Stimulated activated CD4-positive, alpha-beta T cell treated with anti-CD3 and anti-CD28 coated beads, TNF-alpha, amount 100 ng/mL, for 24 hours (primary cell): Measurements from ENCODE around the gene GGA2.
"Not testable (repeated sequence)": the region's sequence is repeated elsewhere in the genome, so short reads cannot be mapped to it uniquely, and the experiment has no call there.

Source experiments
- DNase-seq, 3 experiments: peaks; one replicate each; pipeline ENCODE4 v3.0.0-alpha.2; 2020; ENCODE audit warnings: low read depth in 3 of 3

GGA2 gene

GRCh38 chr16:23478566-23478965, 31.7 kb downstream of the GGA2 start:
- DNase-seq, result no peak

- DNase-seq, result no peak
Measured at GRCh38 chr16:23476289-23476688, 34.0 kb downstream of the GGA2 start.

GRCh38 chr16:23469814-23470213, 40.5 kb downstream of the GGA2 start:
- DNase-seq, result no peak

- no peak for DNase-seq
Measured at GRCh38 chr16:23466162-23466885, 44.0 kb downstream of the GGA2 start.

- no peak for DNase-seq
Measured at GRCh38 chr16:23465179-23465578, 45.1 kb downstream of the GGA2 start.

- no peak for DNase-seq
Measured at GRCh38 chr16:23464196-23464595, 46.1 kb downstream of the GGA2 start.

DNA sequence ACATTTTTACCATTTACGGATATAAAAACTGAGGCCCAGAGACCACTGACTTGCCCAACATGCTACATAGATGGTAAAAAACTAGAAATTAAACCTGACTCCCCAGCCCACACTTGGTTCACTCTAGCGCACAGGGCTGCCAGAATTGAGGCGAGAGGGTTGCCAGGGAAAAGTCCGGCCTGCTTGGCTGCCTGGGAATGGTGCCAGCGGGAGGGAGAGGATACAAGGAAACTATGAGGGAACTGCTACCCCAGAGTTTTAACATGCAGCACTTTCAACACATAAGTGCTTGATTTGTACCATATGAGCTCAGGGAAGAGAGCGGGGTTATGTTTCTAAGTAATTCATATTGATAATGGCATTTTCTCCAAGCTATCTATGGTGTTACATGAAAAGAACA, 47.3 kb downstream of the GGA2 start:
- DNase-seq, result not testable (repeated sequence)

DNA sequence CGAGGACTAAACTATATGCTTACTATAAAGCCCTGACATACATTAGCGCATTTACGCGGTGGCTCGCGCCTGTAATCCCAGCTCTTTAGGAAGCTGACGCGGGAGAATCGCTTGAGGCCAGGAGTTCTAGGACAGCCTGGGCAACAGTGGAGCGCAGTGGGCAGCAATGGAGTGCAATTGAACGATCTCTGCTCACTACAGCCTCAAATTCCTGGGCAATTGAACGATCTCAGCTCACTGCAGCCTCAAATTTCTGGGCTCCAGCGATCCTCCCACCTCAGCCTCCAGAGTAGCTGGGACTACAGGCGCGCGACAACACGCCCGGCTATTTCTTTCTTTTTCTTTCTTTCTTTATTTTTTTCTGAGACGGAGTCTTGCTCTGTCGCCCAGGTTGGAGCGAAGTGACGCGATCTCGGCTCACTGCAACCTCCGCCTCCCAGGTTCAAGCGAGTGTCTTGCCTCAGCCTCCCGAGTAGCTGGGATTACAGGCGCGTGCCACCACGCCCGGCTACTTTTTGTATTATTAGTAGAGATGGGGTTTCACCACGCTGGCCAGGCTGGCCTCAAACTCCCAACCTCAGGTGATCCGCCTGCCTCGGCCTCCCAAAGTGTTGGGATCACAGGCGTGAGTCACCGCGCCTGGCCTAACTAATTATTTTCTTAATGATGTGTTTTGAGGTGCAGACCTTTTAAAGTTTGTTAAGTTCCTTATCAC, 56.8 kb downstream of the GGA2 start:
- no peak for DNase-seq

GRCh38 chr16:23452572-23453337, 57.5 kb downstream of the GGA2 start, which contains the start of gene COG7:
COG7 (minus strand) TSS chr16:23453189; CDS start chr16:23452994, 195 bp downstream.
- DNase-seq, result peak; percentile 70 to 84 (median 77)

- no peak for DNase-seq
Measured at GRCh38 chr16:23452221-23452571, 58.1 kb downstream of the GGA2 start.

DNA sequence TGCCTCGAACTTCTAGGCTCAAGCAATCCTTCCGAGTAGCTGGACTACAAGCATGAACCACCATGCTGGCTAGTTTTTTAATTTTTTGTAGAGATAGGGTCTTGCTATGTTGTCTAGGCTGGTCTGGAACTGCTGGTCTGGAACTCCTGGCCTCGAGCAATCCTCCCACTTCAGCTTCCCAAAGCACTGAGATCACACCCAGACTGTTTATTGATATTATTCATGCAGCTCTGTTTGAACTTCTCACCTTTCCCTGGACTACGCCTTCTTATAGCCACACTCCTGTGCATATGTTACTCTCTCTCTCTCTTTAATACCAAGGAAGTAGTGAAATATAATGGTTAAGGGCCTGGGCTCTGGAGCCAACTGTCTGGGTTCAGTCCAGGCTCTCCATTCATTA, 61.9 kb downstream of the GGA2 start:
- DNase-seq, result no peak

DNA sequence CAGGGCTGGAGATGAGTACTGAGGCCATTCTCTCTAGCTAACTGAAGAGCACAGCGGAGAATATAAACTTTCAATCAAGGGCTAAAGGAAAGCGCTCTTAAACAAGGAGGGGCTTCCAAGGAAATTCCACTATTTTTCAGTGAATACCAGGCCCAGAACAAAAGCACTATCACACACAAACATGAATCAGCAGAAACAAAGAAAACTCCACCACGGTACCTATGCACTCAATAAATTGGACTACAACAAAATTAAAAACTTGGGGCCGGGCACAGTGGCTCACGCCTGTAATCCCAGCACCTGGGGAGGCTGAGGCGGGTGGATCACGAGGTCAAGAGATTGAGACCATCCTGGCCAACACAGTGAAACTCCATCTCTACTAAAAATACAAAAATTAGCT, 72.8 kb downstream of the GGA2 start:
- not testable (repeated sequence) for DNase-seq

DNA sequence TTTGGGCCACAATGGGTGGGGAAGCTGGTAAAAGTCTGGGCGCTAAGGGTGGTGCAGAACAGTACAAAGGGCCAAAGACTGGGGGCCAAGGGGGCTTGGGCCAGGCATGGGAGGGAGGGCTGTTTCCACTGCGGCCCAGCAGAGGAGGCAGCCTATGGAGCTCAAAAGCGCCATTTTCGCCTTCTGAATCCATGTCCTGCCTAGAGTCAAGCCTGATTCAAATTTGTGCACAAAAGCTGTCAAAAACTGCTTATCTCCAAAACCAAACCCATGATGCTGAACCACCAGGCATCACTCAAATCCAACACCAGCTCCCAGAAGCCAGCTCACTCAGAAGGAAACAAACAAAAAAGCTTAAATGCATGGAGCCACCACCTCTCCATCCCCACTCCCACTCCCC, 73.3 kb downstream of the GGA2 start:
- DNase-seq, result no peak

GRCh38 chr16:23435500-23435899, 74.8 kb downstream of the GGA2 start:
- DNase-seq, result peak; percentile 26 to 55 (median 37)

DNA sequence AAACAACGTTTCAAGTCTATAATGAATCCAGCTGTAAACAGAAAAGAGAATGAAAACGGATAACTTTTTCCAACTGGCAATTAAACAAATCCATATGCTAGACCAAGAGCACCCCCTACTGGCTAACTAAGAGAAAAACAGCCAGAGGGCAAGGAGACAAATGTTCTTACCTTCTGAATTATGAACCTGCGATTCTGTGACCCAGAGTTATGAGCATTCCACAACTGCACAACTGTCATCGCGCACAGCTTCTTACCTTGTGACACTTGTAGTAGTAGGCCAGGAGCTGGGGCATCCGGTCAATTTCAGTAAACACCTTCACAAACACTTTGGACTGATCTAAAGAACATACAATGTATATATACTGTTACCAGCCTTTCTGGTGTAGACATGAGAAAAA, 75.9 kb downstream of the GGA2 start:
- DNase-seq, result no peak

DNA sequence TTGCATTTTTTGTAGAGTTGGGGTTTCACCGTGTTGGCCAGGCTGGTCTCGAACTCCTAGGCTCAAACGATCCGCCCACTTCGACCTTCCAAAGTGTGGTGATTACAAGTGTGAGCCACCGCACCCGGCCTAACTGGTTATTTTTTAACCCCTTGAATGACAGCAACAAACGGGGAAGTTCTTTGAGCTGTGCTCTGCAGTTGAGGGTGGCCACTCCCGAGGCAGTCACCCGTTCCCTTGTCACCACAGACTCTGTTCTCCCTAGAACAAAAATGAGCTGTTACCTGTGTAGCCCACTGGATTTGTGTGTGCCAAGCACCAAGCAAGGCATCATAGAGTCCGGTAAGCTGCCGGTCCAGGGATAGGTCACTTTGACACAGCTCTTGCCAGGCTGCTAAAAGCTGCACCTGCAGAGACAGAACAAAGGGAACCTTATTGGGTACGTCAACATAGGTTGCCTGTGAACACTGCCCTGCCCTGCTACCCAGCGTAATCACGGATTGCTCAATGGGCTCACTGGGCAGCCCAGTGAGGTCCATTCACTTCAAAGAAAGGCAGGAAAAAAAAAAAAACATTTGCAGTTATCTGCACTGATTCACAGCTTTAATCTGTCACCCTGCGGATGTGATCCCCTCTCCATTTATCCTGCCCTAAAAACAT, 76.9 kb downstream of the GGA2 start:
- DNase-seq, result no peak

DNA sequence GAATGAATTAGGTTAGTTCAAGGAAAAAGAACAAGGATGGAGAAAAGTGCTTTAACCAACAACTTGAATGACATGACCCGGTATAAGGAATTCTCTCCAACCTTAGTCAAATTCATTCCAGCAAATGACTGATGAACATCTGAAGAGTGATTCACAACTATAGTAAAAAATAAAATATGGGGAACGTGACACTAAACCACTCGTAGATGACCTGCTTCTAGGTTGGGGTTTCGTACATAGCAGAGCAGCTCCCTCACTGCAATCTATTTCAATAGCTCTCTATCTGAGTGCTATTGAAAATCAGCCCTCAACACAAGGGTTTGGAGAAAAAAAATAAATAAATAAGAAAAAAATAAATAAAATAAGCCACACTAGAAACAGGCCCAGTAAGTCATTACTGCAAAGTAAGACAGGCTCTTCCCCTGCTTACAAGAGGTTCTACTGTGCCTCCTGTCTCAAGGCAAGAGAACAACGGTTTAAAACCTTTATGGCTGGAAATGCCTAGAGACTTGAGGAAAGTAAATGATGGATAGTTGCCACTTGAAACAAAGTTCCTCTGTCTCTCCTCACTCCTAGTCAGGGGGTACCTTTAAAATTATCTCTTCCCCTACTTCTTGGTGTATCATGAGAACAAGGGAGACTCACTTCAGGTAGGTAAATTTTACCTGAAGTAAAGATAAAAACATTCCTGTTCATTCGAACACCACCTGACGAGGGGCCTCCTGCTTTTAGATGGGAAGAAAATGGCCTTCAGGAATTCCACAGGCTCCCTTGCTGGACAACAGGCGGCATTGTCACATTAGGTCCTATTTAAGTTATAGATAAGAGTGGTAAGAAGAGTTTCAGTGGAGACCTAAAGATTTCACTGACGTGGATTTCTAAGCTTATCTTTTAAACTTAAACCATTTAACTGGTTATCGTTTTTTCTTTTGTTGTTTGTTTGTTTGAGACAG, 77.8 kb downstream of the GGA2 start:
- no peak for DNase-seq

DNA sequence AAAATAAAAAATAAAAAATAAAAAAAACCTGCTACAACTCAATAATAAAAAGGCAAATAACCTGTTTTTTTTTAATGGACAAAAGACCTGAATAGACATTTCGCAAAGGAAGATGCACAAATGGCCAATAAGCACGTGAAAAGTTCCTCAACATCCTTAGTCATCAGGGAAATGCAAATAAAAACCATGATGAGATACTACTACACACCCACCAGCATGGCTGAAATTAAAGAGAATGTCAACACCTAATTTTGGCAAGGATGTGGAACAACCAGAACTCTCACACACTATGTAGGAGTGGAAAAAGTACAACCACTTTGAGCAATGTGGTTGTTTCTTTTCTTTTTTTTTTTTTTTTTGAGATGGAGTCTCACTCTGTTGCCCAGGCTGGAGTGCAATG, 81.9 kb downstream of the GGA2 start:
- no peak for DNase-seq

- DNase-seq, result no peak
Measured at GRCh38 chr16:23424292-23424958, 85.9 kb downstream of the GGA2 start.

GRCh38 chr16:23423496-23424049, 86.7 kb downstream of the GGA2 start:
- no peak for DNase-seq
